Upper lobe of left lung (tissue), 6 donors: ENCODE measurements around the gene TMEM107. TPM values are rescaled to one million over a fixed set of nuclear protein-coding genes. Genes with fewer than 3 reads are reported as not detected.
"Not testable (repeated sequence)": the region's sequence is repeated elsewhere in the genome, so short reads cannot be mapped to it uniquely, and the experiment has no call there.

Source experiments
- ATAC-seq, 2 donors: fragments of 200-7000 bp; cut with Tn5 transposase; one replicate each; pipeline ENCODE4 v1.9.1; 2022; ENCODE audit warnings: mild to moderate bottlenecking in 2 of 2, moderate library complexity in 2 of 2; ENCODE audit not compliant: low FRiP score in 2 of 2
- DNase-seq, 2 donors: peaks; one replicate each; pipeline ENCODE4 v3.0.0-alpha.2; 2019 to 2020
- H3K27ac ChIP-seq, 4 donors: fragments of 200-600 bp; sonication (generic); one replicate each; pipeline ENCODE4 v1.5.1; 2016 to 2019
- H3K27me3 ChIP-seq, 4 donors: fragments of 200-600 bp; sonication (generic); one replicate each; pipeline ENCODE4 v1.5.1; 2017 to 2019
- H3K36me3 ChIP-seq, 4 donors: fragments of 200-600 bp; sonication (generic); one replicate each; pipeline ENCODE4 v1.5.1; 2016 to 2019
- H3K4me1 ChIP-seq, 4 donors: fragments of 200-600 bp; sonication (generic); one replicate each; pipeline ENCODE4 v1.5.1; 2018 to 2019
- H3K4me3 ChIP-seq, 4 donors: fragments of 200-600 bp; sonication (generic); one replicate each; pipeline ENCODE4 v1.5.1; 2017 to 2019; ENCODE audit warnings: mild to moderate bottlenecking in 2 of 4, moderate library complexity in 1 of 4
- H3K9me3 ChIP-seq, 4 donors: fragments of 200-600 bp; sonication (generic); one replicate each; pipeline ENCODE4 v1.5.1; 2018 to 2019
- EP300 ChIP-seq, 4 donors: sonication (generic); formaldehyde crosslinking; IDR thresholded peaks; one replicate each; pipeline ENCODE4 v1.5.1; 2017; ENCODE audit warnings: antibody characterized with exemption in 4 of 4, control low read depth in 2 of 4
- POLR2A ChIP-seq, 4 donors: fragments of 450-650 bp; IDR thresholded peaks; one replicate each; pipeline ENCODE4 v1.5.1; 2016 to 2017; ENCODE audit warnings: antibody characterized with exemption in 4 of 4, mild to moderate bottlenecking in 2 of 4
- POLR2AphosphoS5 ChIP-seq, 2 donors: sonication (generic); formaldehyde crosslinking; IDR thresholded peaks; one replicate each; pipeline ENCODE4 v1.5.1; 2017; ENCODE audit warnings: antibody characterized with exemption in 2 of 2
- WGBS, 2 donors: methylation state at CpG; one replicate each; pipeline ENCODE4 v1.1.5; 2017 to 2018; 5-methylcytosine and 5-hydroxymethylcytosine counted together
- total RNA-seq, 6 donors: library from RNA; depleted of rRNA in 4 of 6; stranded (reverse); fragments of >200 nt in 4 of 6; gene quantifications; one replicate each; pipeline versions ENCODE4 v1.1.0 to v1.2.1, GENCODE V29; 2016 to 2021
- TF ChIP-seq, protein P1 (sequence below), 6 experiments: fragments of 450-650 bp in 4 of 6; fragments of 200-600 bp in 2 of 6; sonication (generic) in 2 of 6; IDR thresholded peaks; one replicate each; pipeline ENCODE4 v1.5.1; 2016 to 2019; ENCODE audit warnings: antibody characterized with exemption in 6 of 6
- donor health status: DM: no; HTN: no; CAD: no; lungs with moderate emphysema.
- donor health status: DM: no; HTN: yes; CAD: no; lungs with severe emphysema.

Gene TMEM107
- total RNA-seq, 6 donors from 2014 or later, result 11.5 to 32.5 (median 17.3) TPM

DNA sequence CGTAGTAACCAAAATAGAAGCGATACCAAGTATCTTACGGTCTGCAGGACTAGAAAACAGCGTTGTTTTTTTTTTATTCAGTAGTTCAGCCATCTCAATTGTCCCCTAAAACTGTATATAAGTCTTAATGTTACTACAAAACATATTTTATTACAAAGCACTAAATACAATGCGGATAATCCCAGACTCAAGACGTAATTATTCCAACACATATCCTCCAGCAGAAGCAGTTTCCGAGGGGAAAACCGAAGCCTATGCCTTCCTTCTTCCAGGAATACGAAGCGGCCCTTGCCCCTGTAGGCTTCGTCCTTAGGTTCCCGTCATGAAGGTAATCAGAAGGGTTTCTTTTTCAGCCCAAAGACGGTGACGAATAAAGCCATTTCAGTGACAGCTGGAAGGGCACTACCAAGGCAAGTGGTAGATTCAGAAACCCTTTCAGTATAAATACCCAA is 2.3 kb downstream of the TMEM107 start:
- no peaks in the 10 kb centered on the region for H3K27me3 ChIP-seq
- peak overlapping the region; percentile 88 to 92 (median 92) for H3K27ac ChIP-seq
- DNase-seq, result no peak
- ATAC-seq, result no peak
- H3K4me3 ChIP-seq, result peak overlapping the region in 3 of 4 donors; percentile 26 to 48 (median 39)
- WGBS, 2 donors, result 13 to 14% methylated on average over 14 of the region's 14 CpGs
- H3K36me3 ChIP-seq, result no peaks in the 10 kb centered on the region
- H3K4me1 ChIP-seq, result peaks cover 25 to 44% (median 29%) of the 10 kb centered on the region in 4 donors
- TF ChIP-seq POLR2A (IDR thresholded peaks at IDR 0.05) (no peak), POLR2AphosphoS5 (IDR thresholded peaks at IDR 0.05) (no peak), EP300 (IDR thresholded peaks at IDR 0.05) (no peak)
- TF ChIP-seq, protein P1, sequence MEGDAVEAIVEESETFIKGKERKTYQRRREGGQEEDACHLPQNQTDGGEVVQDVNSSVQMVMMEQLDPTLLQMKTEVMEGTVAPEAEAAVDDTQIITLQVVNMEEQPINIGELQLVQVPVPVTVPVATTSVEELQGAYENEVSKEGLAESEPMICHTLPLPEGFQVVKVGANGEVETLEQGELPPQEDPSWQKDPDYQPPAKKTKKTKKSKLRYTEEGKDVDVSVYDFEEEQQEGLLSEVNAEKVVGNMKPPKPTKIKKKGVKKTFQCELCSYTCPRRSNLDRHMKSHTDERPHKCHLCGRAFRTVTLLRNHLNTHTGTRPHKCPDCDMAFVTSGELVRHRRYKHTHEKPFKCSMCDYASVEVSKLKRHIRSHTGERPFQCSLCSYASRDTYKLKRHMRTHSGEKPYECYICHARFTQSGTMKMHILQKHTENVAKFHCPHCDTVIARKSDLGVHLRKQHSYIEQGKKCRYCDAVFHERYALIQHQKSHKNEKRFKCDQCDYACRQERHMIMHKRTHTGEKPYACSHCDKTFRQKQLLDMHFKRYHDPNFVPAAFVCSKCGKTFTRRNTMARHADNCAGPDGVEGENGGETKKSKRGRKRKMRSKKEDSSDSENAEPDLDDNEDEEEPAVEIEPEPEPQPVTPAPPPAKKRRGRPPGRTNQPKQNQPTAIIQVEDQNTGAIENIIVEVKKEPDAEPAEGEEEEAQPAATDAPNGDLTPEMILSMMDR (IDR thresholded peaks at IDR 0.05), result no peak
- H3K9me3 ChIP-seq, result no peaks in the 10 kb centered on the region

DNA sequence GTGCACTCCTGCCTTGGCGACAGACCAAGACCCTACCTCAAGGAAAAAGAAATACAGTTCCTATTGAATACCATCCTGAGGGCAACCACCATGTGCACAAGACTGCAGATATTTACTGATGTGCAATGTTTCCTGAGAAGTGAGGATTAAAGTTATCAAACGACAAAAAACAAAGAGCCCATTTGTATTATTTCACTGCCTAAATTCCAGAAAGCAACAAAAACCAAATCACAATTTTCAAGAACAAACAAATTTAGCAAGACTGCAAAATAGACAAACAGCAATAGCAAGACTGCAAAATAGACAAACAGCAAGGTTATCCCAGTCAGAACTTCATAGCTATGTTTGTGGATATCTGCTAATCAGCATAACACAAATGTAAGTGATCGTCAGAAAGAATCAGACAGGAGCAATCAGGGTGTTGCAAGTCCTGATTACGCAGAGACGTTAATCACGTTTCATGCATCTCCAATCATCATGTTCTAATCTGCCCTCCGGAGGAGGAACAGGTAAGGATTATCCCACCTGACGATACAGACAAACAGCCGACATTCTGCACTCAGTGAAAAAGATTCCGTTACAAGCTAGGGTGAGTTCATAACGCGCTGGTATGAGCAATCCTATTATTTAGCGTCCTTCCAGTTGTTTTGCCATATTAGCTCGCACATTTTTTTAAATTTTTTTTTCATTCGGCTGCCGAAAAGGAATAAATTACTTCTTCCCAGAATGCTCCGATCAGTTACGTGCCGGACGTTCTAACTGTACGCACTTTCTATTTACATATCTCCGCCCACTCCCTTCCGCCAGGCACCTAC is 2.9 kb downstream of the TMEM107 start:
- ATAC-seq (peak; percentile 92 to 93), DNase-seq (peak in 1 of 2 donors; percentile 87)
- no peaks in the 10 kb centered on the region for H3K36me3 ChIP-seq
- H3K27ac ChIP-seq, result peak overlapping the region; percentile 88 to 92 (median 92)
- TF ChIP-seq POLR2A (IDR thresholded peaks at IDR 0.05) (peak; percentile 98 to 100 (median 99)), EP300 (IDR thresholded peaks at IDR 0.05) (peak in 1 of 4 donors; percentile 94), POLR2AphosphoS5 (IDR thresholded peaks at IDR 0.05) (peak; percentile 99 to 100)
- TF ChIP-seq, protein P1 (IDR thresholded peaks at IDR 0.05), result peak in 3 of 6 experiments; percentile 9 to 19 (median 19)
- 0 to 1% methylated on average over 23 of the region's 23 CpGs for WGBS, 2 donors
- peaks cover 25 to 44% (median 29%) of the 10 kb centered on the region in 4 donors for H3K4me1 ChIP-seq
- H3K9me3 ChIP-seq, result no peaks in the 10 kb centered on the region
- H3K4me3 ChIP-seq, result peak overlapping the region in 3 of 4 donors; percentile 26 to 48 (median 39)
- H3K27me3 ChIP-seq, result no peaks in the 10 kb centered on the region

GRCh38 chr17:8170186-8170585 is 6.0 kb downstream of the TMEM107 start:
- H3K4me1 ChIP-seq, result peaks cover 10 to 24% (median 15%) of the 10 kb centered on the region in 4 donors
- not testable (repeated sequence) for H3K27me3 ChIP-seq, H3K36me3 ChIP-seq, H3K4me3 ChIP-seq, H3K9me3 ChIP-seq, ATAC-seq, H3K27ac ChIP-seq
- 90 to 95% methylated on average over 19 of the region's 19 CpGs for WGBS, 2 donors
- DNase-seq, result peak in 1 of 2 donors; percentile 25

DNA sequence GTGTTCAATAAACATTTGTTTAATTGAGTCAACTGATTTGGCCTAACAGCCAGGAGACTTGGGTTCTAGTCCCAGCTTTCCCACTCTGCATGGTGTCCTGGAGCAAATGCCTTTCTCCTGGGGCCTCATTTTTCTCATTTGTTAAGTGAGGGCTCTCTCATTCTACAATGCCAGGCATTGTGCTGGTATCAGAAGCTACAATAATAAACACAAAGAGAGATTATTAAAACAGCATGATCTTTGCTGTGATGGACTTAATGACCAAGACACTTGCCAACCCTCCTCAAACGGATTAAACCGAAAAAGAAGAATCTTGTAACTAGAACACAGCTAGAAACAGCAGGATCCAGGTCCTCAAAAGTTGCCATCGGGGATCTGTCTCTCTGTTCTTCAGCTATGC is 8.7 kb downstream of the TMEM107 start:
- H3K27me3 ChIP-seq, result no peaks in the 10 kb centered on the region
- H3K36me3 ChIP-seq, result no peaks in the 10 kb centered on the region
- 76 to 92% methylated on average over 3 of the region's 3 CpGs for WGBS, 2 donors
- H3K27ac ChIP-seq, result no peak overlapping the region
- H3K4me3 ChIP-seq, result no peak overlapping the region
- H3K9me3 ChIP-seq, result no peaks in the 10 kb centered on the region
- no peak for TF ChIP-seq EP300 (IDR thresholded peaks at IDR 0.05)
- TF ChIP-seq POLR2A (IDR thresholded peaks at IDR 0.05), result no peak
- TF ChIP-seq, protein P1 (IDR thresholded peaks at IDR 0.05), result no peak
- TF ChIP-seq POLR2AphosphoS5 (IDR thresholded peaks at IDR 0.05), result no peak
- no peak for DNase-seq
- H3K4me1 ChIP-seq, result peaks cover 19 to 23% (median 21%) of the 10 kb centered on the region in 4 donors
- no peak for ATAC-seq

- Histone ChIP-seq H3K27ac (no peak overlapping the region), H3K9me3 (no peaks in the 10 kb centered on the region), H3K4me1 (peaks cover 22 to 25% (median 25%) of the 10 kb centered on the region in 4 donors), H3K4me3 (no peak overlapping the region), H3K36me3 (peaks cover 0 to 1% (median 0%) of the 10 kb centered on the region in 4 donors), H3K27me3 (no peaks in the 10 kb centered on the region)
- 91 to 92% methylated on average over 5 to 6 of the region's 6 CpGs for WGBS, 2 donors
- DNase-seq, result peak in 1 of 2 donors; percentile 38
- ATAC-seq, result no peak
- TF ChIP-seq, protein P1 (IDR thresholded peaks at IDR 0.05), result no peak
- TF ChIP-seq POLR2A (IDR thresholded peaks at IDR 0.05), result no peak
- no peak for TF ChIP-seq EP300 (IDR thresholded peaks at IDR 0.05)
- TF ChIP-seq POLR2AphosphoS5 (IDR thresholded peaks at IDR 0.05), result no peak
Observed at GRCh38 chr17:8166731-8167130, 9.4 kb downstream of the TMEM107 start.
